SW 1271 (cell line): ENCODE data around the gene ZNF546.
"Not testable (repeated sequence)": the region's sequence is repeated elsewhere in the genome, so short reads cannot be mapped to it uniquely, and the experiment has no call there.

Experiments used
- DNase-seq, 2 experiments: peaks; one replicate each; lab custom pipeline; 2025; lab: John Stamatoyannopoulos, UW

Gene ZNF546

DNA sequence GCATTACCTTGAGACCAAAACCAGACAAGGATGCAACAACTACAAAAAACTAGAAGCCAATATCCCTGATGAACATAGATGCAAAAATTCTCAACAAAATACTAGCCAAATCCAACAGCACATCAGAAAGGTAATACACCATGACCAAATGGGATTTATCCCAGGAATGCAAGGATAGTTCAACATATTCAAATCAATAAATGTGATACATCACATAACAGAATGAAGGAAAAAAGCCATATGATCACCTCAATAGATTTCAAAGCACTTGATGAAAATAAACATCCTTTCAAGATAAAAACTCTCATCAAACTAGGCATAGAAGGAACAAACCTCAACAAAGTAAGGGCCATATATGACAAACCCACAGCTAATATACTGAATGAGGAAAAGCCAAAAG, 10.2 kb upstream of the ZNF546 start:
- DNase-seq = no peak

DNA sequence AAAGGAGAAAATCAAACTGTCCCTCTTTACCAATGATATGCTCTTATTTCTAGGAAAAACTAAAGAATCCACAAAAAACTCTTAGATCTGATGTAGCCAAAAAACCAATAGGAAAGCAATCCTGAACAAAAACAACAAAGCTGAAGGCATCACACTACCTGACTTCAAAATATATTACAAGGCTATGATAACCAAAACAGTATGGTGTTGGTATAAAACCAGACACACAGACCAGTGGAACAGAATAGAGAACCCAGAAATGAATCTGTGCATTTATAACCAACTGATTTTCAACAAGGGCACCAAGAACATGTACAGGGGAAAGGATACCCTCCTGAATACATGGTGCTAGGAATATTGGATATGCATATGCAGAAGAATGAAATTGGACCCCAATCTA, 9.7 kb upstream of the ZNF546 start:
- DNase-seq = no peak

DNA sequence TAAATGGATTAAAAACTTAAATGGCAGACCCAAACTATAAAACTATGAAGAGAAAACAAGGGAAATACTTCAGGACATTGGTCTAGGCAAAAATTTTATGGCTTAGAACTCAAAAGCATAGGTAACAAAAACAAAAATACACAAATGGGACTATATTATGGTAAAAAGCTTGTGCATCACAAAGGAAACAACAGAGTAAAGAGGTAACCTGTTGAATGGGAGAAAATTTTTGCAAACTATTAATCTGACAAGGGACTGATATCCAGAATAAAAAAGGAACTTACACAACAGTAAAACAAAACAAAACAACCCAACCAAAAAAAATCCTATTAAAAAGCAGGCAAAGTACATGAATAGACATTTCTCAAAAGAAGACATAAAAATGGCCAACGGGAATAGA, 9.3 kb upstream of the ZNF546 start:
- DNase-seq = no peak

DNA sequence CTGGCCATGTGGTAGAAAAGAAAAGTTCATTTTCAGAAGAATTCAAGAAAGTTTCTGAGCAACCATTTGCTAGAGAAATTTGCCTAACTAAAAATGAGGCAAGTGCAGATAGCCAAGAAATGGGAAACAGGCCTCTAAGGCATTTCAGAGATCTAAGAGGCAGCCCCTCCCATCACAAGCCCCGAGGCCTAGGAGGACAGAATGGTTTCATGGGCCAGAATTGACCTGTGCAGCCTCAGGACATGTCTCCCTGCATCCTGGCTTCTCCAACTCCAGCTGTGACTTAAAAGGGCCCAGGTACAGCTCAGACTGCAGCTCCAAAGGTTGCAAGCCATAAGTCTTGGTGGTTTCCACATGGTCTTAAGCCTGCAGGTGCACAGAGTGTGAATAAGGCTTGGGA, 3.3 kb upstream of the ZNF546 start:
- no peak for DNase-seq

DNA sequence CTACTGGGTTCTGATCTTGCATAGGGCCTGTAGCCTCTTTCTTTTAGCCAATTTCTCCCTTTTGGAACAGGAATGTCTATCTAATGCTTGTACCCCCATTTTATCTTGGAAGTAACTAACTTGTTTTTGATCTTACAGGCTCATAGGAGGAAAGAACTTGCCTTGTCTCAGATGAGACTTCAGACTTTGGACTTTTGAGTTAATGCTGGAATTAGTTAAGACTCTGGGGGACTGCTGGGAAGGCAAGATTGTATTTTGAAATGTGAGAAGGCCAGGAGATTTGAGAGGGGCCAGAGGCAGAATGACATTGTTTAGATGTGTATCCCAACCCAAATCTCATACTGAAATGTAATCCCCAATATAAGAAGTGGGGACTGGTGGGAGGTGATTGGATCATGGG, 2.5 kb upstream of the ZNF546 start:
- no peak for DNase-seq

DNA sequence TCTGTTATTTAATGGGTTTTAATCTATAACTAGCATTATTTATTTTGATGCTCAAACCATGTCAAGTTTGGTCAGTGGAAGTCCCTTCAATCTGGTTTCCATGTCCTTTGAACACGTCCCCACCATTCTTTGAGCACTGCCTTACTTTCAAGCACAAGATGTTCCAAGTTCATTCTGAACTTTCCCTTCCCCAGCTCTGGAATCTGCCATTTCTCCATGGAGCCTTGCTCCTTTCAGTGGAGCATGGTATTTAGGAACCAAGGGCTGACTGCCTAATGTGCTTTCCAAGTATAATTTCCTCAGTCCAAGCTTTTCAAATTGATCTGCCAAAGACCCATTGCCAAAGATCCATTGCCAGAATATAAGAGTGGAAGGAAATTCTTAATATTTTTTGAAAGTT, 1.1 kb upstream of the ZNF546 start:
- no peak for DNase-seq

DNA sequence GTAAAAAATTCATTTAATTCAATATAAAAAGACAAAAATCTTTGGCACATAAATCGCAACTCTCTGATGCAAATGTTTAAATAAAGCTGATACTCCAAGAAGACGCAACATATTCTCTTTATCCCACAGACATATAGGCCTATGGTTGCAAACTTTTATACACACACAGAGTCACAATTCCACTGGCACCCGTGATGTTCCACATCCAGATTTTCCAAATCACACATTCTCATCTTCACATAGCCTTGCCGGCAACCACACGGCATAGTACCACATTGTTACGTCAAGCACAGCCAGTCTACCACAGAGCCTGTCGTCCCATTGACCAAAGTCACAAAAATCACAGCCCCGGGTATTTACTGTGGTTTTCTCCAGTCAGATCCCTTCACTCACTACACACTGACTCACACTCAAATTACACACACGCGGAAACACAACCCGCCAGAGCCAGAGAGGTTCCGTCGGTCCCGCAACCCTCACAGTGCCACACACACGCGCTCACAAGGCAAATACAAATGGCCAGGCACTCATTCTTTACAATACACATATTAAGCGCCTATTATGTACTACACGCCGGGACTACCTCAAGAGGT, 546 bp upstream of the ZNF546 start:
- DNase-seq = peak in 1 of 2 experiments; percentile 41

DNA sequence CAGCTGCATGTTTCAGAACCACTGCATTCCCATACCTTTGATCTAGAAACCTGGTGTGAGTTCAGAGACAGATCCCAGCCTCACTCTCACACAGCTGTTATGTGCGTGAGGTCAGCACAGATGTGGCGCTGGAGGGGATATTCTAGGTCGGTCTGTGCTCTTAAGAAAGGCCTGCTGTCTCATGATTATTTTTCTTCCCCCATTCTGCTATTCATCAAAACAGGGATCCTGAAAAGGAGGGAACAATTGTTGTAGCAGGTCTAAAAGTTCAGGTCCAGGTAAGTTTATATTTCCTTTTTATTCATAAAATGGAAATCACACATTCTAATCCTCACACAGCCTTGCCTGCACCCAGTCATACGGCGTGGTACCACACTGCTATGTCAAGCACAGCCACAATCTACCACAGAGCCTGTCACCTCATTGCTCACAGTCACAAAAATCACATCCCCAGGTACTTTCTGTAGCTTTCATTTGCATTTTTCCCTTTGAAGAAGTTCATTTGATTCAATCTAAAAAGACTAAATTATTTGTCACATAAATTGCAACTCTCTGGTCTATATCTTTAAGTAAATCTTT, 867 bp downstream of the ZNF546 start:
- DNase-seq = no peak

DNA sequence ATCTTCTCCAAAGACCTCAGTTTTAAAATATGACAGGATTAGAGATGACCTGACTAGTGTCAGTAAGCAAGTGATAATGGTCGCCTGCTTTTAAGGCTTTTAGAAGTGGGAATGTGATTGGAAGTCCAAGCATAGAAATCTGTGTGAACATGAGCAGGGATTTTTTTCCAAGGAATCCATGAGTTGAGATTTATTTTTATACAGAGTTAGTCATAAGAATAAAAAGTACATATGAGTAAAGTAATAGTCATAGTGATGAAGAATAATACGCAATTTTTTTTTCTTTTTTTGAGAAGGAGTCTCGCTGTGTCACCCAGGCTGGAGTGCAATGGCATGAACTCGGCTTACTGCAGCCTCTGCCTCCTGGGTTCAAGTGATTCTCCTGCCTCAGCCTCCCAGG, 1.6 kb downstream of the ZNF546 start:
- DNase-seq = no peak

DNA sequence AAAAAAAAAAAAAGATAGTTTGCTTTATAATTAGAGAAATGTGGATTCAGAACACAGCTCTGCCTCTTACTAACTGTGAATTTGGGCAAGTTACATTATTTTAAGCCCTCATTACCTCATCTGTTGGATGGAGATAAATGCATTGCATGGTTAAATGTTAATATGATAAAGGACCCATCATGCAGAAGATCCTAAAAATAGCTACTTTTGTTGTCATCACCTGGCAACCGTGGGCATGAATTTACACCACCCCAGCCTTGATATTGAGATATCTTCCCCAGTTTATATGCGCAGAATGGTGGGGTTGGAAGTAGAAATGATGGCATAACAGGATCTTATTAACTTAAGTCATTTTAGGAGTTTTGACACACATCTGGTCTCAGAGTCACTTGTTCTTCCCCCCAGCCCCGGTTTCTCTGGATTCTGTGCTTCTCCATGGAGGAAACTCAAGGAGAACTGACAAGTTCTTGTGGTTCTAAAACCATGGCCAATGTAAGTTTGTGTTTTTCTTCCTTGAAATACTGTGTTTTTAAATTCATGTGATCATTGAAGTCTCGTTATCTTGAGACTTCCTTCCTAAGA, 8.9 kb downstream of the ZNF546 start:
- no peak for DNase-seq

DNA sequence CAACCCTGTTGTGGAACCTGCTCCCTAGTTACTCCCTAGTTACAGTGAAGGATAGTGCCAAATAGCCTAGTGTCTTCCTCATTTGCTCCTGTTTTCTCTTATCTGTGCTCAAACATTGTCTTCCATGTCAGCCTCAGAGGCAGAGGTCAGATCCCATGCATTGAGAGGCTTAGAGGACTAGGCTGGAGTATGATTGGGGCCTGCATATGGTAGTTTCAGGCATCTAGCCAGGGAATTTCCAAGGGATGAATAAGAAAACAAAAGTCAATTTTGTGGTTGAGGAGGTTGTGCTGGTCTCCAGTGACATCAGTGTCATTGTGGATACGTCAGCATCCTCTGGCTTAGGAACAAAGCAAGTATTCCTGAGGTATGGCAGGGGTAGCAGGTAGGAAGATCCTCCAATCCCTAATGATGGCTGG, 9.4 kb downstream of the ZNF546 start:
- DNase-seq = peak in 1 of 2 experiments; percentile 46

DNA sequence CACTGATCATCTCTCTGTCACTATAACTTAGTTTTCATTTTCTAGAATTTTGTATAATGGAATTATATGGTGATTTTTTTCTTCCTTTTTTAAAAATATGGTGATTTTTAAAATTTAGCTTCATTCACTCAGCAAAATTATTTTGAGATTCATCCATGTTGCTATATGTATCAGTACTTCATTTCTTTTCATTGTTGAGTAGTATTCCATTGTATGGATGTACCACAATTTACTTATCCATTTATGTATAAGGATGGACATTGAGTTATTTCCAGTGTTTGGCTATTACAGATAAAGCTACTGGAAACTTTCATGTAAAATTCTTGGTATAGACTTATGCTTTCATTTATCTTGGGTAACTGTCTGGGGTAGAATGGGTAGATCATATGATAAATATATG, 12.8 kb downstream of the ZNF546 start:
- DNase-seq = no peak

DNA sequence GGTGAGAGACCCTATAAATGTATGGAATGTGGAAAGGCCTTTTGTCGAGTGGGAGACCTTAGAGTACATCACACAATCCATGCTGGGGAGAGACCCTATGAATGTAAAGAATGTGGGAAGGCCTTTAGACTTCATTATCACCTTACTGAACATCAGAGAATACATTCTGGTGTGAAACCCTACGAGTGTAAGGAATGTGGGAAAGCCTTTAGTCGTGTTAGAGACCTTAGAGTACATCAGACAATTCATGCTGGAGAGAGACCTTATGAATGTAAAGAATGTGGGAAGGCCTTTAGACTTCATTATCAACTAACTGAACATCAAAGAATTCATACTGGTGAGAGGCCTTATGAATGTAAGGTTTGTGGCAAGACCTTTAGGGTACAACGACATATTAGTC, 17.1 kb downstream of the ZNF546 start:
- DNase-seq = no peak

DNA sequence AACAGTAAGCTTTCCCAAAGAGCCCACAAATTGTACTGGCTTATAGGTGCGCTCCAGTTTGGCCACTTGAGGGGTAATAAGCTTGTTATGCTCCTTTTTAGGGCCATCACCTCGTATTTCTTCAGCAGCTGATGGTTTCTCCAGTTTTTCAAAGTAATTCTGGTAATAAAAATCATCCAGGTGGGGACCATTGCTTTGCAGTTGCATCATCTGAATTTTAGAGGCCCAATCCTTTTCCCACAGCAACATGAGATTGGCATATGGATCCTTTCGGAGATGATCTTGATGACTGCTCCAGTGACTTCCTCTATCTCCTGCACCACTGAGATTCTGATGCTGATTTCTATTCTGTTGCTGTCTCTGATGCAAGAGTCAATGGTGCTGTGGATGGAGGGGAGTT, 27.1 kb downstream of the ZNF546 start:
- no peak for DNase-seq

DNA sequence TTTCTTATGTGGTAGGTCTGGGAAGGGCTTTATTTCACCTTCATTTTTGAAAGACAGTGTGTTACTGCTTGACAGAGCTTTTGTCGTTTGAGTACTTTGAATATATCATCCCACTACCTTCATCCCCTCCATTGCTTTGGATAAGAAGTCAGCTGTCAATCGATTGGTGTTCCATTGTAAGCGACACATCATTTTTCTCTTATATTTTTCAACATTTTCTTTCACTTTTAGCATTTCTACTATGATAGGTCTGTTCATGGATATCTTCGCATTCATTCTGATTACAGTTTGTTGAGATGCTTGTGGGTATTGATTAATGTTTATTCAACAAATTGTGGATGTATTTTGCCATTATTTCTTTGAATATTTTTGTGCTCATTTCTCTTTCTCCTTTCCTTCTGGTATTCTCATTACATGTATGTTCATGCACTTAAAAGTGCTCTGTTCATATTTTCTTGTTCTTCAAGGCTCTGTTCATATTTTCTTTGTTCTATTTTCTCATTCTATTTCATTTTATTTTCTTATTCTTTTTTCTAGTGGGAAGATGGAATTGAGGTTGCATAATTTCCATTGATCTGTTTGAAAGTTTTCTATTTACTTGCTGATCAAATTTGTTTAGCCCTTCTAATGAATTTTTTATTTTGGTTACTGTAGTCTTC, 29.2 kb downstream of the ZNF546 start:
- no peak for DNase-seq

DNA sequence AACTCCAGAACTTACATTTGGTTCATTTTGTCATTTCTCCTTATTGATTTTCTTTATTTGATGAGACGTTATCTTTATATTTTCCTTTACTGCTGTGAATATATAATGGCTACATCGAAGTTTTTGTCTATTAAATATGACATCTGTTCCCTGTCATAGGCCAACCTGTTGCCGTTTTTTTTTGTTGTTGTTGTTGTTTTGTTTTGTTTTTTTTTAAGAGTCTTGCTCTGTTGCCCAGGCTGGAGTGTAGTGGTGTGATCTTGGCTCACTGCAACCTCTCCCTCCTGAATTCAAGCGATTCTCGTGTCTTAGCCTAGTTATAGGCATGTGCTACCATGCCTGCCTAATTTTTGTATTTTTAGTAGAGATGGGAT, 29.7 kb downstream of the ZNF546 start:
- no peak for DNase-seq

DNA sequence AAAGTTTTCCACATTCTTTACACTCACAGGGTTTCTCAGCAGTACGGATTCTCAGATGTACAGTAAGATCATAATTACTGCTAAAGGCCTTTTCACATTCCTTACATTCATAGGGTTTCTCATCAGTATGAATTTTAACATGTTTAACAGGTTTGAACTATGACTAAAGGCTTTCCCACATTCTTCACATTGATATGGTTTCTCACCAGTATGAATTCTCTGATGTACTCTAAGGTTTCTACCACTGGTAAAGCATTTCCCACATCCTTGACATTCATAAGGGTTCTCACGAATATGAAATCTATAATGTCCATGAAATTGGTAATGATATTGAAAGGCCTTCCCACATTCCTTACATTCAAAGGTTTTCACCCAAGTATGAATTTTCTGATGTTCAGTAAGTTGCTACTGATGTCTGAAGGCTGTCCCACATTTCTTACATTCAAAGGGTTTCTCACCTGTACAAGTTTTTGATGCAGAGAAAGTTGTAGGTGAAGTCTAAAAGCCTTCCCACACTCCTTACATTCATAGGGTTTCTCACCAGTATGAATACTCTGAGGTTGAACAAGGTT, 37.2 kb downstream of the ZNF546 start:
- DNase-seq = no peak

DNA sequence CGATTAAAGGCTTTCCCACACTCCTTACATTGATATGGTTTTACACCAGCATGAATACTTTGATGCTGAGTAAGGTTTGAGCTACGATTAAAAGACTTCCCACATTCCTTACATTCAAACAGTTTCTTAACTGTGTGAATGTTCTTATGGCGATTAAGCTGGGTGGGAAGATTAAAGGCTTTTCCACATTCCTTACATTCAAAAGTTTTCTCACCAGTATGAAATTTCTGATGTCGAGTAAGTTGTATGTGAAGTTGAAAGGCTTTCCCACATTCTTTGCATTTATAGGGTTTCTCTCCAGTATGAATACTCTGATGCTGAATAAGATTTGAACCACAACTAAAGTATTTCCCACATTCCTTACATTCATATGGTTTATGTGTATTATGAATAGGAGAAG, 39.1 kb downstream of the ZNF546 start:
- no peak for DNase-seq

DNA sequence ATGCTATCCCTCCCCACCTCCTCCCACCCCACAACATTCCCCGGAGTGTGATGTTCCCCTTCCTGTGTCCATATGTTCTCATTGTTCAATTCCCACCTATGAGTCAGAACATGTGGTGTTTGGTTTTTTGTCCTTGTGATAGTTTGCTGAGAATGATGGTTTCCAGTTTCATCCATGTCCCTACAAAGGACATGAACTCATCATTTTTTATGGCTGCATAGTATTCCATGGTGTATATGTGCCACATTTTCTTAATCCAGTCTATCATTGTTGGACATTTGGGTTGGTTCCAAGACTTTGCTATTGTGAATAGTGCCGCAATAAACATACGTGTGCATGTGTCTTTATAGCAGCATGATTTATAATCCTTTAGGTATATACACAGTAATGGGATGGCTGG, 41.2 kb downstream of the ZNF546 start:
- not testable (repeated sequence) for DNase-seq

DNA sequence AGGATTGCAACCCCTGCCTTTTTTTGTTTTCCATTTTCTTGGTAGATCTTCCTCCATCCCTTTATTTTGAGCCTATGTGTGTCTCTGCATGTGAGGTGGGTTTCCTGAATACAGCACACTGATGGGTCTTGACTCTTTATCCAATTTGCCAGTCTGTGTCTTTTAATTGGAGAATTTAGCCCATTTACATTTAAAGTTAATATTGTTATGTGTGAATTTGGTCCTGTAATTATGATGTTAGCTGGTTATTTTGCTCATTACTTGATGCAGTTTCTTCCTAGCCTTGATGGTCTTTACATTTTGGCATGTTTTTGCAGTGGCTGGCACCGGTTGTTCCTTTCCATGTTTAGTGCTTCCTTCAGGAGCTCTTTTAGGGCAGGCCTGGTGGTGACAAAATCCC, 44.9 kb downstream of the ZNF546 start:
- DNase-seq = not testable (repeated sequence)

DNA sequence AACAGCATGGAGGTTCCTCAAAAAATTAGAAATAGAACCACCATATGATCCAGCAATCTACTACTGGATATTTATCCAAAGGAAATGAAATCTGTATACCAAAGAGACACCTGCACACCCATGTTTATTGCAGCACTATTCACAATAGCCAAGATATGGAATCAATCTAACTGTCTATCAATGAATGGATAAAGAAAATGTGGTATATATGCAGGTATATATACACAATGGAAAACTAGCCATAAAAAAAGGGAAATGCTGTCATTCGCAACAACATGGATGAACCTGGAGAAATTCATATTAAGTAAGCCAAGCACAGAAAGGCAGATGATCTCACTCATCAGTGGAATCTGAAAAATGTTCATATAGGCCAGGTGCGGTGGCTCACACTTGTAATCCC, 56.6 kb downstream of the ZNF546 start:
- no peak for DNase-seq

DNA sequence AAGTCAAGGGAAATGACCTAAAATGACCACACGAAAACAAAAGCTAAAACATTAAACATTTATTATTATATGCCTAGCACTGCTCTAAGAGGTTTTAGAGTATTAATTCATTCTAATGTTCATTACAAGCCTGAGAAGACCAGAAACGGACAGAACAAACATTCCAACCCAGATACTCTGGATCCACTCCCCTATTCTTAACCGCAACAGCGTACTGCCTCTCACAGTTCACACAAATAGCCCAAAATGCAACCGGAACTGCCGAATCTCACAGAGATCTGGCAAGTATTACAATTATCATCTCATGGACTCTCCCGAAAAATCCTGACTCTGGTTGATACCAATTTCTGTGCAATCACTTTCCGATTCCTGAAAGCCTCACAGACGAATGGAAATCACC, 57.8 kb downstream of the ZNF546 start:
- no peak for DNase-seq

DNA sequence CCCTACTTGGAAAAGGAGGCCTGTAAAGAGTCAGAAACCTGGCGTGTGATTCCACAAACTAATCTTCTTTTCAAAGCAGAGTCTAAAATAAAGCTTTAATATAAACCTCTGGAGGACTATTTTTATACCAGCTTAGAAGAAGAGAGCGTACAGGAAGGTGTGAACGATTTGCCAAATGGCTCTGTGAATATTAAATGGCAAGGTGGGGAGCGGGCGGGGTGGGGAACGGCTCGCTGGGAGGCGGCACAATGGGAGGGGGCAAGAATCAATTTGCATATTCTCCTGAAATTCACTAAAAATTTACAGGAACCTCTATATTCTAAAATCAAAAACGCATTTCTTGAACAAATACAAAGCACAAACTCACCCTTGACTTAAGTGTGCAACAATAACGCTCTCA, 58.2 kb downstream of the ZNF546 start:
- DNase-seq = no peak
